B cell (primary cell): Measurements from ENCODE around the gene LILRA6. TPM values are rescaled to one million over a fixed set of nuclear protein-coding genes. Genes with fewer than 3 reads are reported as not detected.
A peak's percentile ranks its signal among the peaks of the same experiment; 100 is the strongest.

Source experiments
- ATAC-seq: fragments of 200-7000 bp; cut with Tn5 transposase; one replicate; pipeline ENCODE4 v1.10.0; 2021; ENCODE audit warnings: low read depth, mild to moderate bottlenecking, moderate number of reproducible peaks, moderate library complexity
- CTCF ChIA-PET: fragments of 350-600 bp; sonication (Branson Sonifier 250); formaldehyde crosslinking; loops from one replicate; lab custom pipeline; 2021; ENCODE audit warnings: antibody characterized with exemption, inconsistent platforms; lab: Charles Lee
- POLR2A ChIA-PET: fragments of 350-600 bp; sonication (Branson Sonifier 250); formaldehyde crosslinking; loops from one replicate; lab custom pipeline; 2021; ENCODE audit warnings: antibody characterized with exemption; lab: Charles Lee
- DNase-seq: peaks from one replicate; pipeline ENCODE4 v3.0.0; 2013
- H2AFZ ChIP-seq: 2 replicates; pipeline ENCODE4 v1.6.1; 2012; ENCODE audit warnings: mild to moderate bottlenecking, low read depth, low read length; ENCODE audit not compliant: insufficient read depth, poor library complexity, severe bottlenecking
- H3K27ac ChIP-seq, 2 donors: 1 replicate in 1 of 2; 2 replicates in 1 of 2; pipeline ENCODE4 v1.5.1; 2012 to 2013; ENCODE audit warnings: low read length in 2 of 2, mild to moderate bottlenecking in 2 of 2, moderate library complexity in 1 of 2
- H3K27me3 ChIP-seq, 4 experiments: fragments of 200-600 bp in 1 of 4; sonication (generic) in 1 of 4; replicated peaks in 1 of 4; 1 replicate in 2 of 4; 2 replicates in 2 of 4; pipeline versions ENCODE4 v1.6.1 to v1.7.0; 2013 to 2016; ENCODE audit warnings: low read length in 3 of 4, mild to moderate bottlenecking in 2 of 4, mixed read lengths in 1 of 4, moderate library complexity in 1 of 4; ENCODE audit not compliant: insufficient read depth in 4 of 4, control insufficient read depth in 3 of 4; ENCODE audit errors: control extremely low read depth in 1 of 4
- H3K36me3 ChIP-seq, 2 experiments: replicated peaks in 1 of 2; 1 replicate in 1 of 2; 2 replicates in 1 of 2; pipeline versions ENCODE4 v1.6.1 to v1.7.1; 2013; ENCODE audit warnings: low read length in 1 of 2; ENCODE audit not compliant: insufficient read depth in 2 of 2, control insufficient read depth in 1 of 2; ENCODE audit errors: control extremely low read depth in 1 of 2, extremely low read depth in 1 of 2
- H3K4me1 ChIP-seq, 2 donors: fragments of 200-600 bp in 1 of 2; sonication (generic) in 1 of 2; 1 replicate in 1 of 2; 2 replicates in 1 of 2; pipeline versions ENCODE4 v1.5.1 to v1.6.1; 2013 to 2017; ENCODE audit warnings: low read length in 2 of 2; ENCODE audit not compliant: control insufficient read depth in 2 of 2, insufficient read depth in 2 of 2
- H3K4me2 ChIP-seq: replicated peaks from 2 replicates; pipeline ENCODE3; 2012; ENCODE audit warnings: mild to moderate bottlenecking, low read depth, low read length; ENCODE audit not compliant: poor library complexity, severe bottlenecking
- H3K4me3 ChIP-seq, 5 experiments: fragments of 200-600 bp in 1 of 5; sonication (generic) in 1 of 5; 1 replicate in 3 of 5; 2 replicates in 2 of 5; pipeline versions ENCODE4 v1.5.1 to v1.7.0; 2011 to 2016; ENCODE audit warnings: low read length in 4 of 5, mild to moderate bottlenecking in 4 of 5, low read depth in 2 of 5, control low read depth in 1 of 5, moderate library complexity in 1 of 5; ENCODE audit not compliant: insufficient read depth in 1 of 5; ENCODE audit errors: control extremely low read depth in 1 of 5, extremely low read depth in 1 of 5
- H3K79me2 ChIP-seq: fragments of 200-600 bp; sonication (generic); one replicate; pipeline ENCODE4 v1.6.0; 2016; ENCODE audit warnings: low read length; ENCODE audit not compliant: control insufficient read depth, insufficient read depth
- H3K9ac ChIP-seq: fragments of 200-600 bp; sonication (generic); 2 replicates; pipeline ENCODE4 v1.6.1; 2017; ENCODE audit warnings: mild to moderate bottlenecking, low read length, moderate library complexity
- H3K9me3 ChIP-seq, 3 donors: one replicate each; pipeline versions ENCODE4 v1.6.1 to v1.7.1; 2013; ENCODE audit warnings: low read length in 2 of 3; ENCODE audit not compliant: control insufficient read depth in 2 of 3, insufficient read depth in 1 of 3; ENCODE audit errors: control extremely low read depth in 1 of 3
- H4K20me1 ChIP-seq: 2 replicates; pipeline ENCODE4 v1.6.0; 2012; ENCODE audit warnings: mild to moderate bottlenecking, low read length; ENCODE audit not compliant: insufficient read depth, control insufficient read depth, poor library complexity, severe bottlenecking
- H3K27ac Mint-ChIP-seq: one replicate; pipeline ENCODE4 v1.8.0; 2021; ENCODE audit warnings: mixed read lengths
- H3K27me3 Mint-ChIP-seq: one replicate; pipeline ENCODE4 v1.8.0; 2021; ENCODE audit warnings: mixed read lengths
- H3K4me1 Mint-ChIP-seq: one replicate; pipeline ENCODE4 v1.8.0; 2021; ENCODE audit warnings: mixed read lengths
- H3K4me3 Mint-ChIP-seq: one replicate; pipeline ENCODE4 v1.8.0; 2021; ENCODE audit warnings: mixed read lengths
- H3K9me3 Mint-ChIP-seq: one replicate; pipeline ENCODE4 v1.8.0; 2022; ENCODE audit warnings: mixed read lengths; ENCODE audit not compliant: insufficient read depth
- EZH2 ChIP-seq: IDR thresholded peaks from 2 replicates; pipeline ENCODE4 v1.6.1; 2012; ENCODE audit warnings: borderline replicate concordance, low read depth, mild to moderate bottlenecking, moderate library complexity, low read length; ENCODE audit not compliant: insufficient read depth, poor library complexity, severe bottlenecking
- WGBS: methylation state at CpG from one replicate; pipeline ENCODE4 v1.1.5; 2013; ENCODE audit warnings: missing lambda C conversion rate; ENCODE audit not compliant: insufficient coverage; 5-methylcytosine and 5-hydroxymethylcytosine counted together
- intact Hi-C: fragments of 100-400 bp; cut with micrococcal nuclease; formaldehyde crosslinking; loops from one replicate; pipeline ENCODE4 v1.10.0; 2022
- polyA plus RNA-seq: library from polyadenylated mRNA; depleted of rRNA; stranded (reverse); fragments of >200 nt; gene quantifications from 2 replicates; pipeline ENCODE4 v1.2.3, GENCODE V29; 2012
- total RNA-seq, 2 donors: library from RNA; stranded (reverse); fragments of 120-200 nt in 1 of 2; gene quantifications; 1 replicate in 1 of 2; 2 replicates in 1 of 2; pipeline versions ENCODE4 v1.2.3 to v1.2.4, GENCODE V29; 2013 to 2022
- TF ChIP-seq, protein P1 (sequence below): fragments of 200-600 bp; IDR thresholded peaks from one replicate; pipeline ENCODE4 v1.8.0; 2022; ENCODE audit warnings: antibody characterized with exemption, mild to moderate bottlenecking

Gene LILRA6
- total and polyA plus RNA-seq, 2 donors (not counting 1 experiment from before 2014, with no cell fraction given): 0.66 TPM; not detected in 1

DNA sequence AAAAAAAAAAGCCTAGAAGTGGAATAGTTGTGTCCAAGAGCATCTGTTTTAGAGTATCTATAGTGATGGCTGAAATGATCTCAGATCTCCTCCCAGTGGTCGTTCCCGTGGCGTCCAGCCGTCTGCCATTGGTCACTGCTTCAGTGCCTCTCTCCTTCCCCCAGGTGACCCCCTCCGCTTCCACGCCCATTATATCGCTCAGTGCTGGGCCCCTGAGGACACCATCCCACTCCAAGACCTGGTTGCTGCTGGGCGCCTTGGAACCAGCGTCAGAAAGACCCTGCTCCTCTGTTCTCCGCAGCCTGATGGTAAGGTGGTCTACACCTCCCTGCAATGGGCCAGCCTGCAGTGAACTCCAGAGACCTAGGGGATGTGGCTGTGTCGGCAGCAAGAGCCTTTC lies 49.6 kb downstream of the LILRA6 start:
- peaks cover 29% of the 10 kb centered on the region for H3K4me1 Mint-ChIP-seq
- 98% methylated on average over 10 of the region's 11 CpGs for WGBS
- Histone ChIP-seq H3K4me2 (no peak overlapping the region), H3K27ac (no peak overlapping the region), H3K79me2 (peaks cover 20% of the 10 kb centered on the region), H4K20me1 (peaks cover 18% of the 10 kb centered on the region), H3K4me3 (no peak overlapping the region), H3K4me1 (peaks cover 17 to 20% of the 10 kb centered on the region in 2 donors), H3K9ac (no peak overlapping the region), H3K27me3 (no peaks in the 10 kb centered on the region), H3K36me3 (peaks cover 0 to 19% of the 10 kb centered on the region in 2 experiments), H3K9me3 (no peaks in the 10 kb centered on the region), H2AFZ (no peak overlapping the region)
- no peaks in the 10 kb centered on the region for H3K27me3 Mint-ChIP-seq
- TF ChIP-seq, protein P1, sequence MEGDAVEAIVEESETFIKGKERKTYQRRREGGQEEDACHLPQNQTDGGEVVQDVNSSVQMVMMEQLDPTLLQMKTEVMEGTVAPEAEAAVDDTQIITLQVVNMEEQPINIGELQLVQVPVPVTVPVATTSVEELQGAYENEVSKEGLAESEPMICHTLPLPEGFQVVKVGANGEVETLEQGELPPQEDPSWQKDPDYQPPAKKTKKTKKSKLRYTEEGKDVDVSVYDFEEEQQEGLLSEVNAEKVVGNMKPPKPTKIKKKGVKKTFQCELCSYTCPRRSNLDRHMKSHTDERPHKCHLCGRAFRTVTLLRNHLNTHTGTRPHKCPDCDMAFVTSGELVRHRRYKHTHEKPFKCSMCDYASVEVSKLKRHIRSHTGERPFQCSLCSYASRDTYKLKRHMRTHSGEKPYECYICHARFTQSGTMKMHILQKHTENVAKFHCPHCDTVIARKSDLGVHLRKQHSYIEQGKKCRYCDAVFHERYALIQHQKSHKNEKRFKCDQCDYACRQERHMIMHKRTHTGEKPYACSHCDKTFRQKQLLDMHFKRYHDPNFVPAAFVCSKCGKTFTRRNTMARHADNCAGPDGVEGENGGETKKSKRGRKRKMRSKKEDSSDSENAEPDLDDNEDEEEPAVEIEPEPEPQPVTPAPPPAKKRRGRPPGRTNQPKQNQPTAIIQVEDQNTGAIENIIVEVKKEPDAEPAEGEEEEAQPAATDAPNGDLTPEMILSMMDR: no peak
- no peak for TF ChIP-seq EZH2
- CTCF ChIA-PET: interaction anchor here (4.7 kb wide), 1 partner anchor 23 kb away, joined by 50 read pairs; the partner anchor contains the start of gene TMC4
- intact Hi-C loops: no loop called here
- H3K27ac Mint-ChIP-seq: no peak overlapping the region
- DNase-seq: no peak
- no peak for ATAC-seq
- POLR2A ChIA-PET: interaction anchor here (0.7 kb wide), 1 partner anchor 1393 kb away, joined by 5 read pairs; no protein-coding TSS in a partner anchor
- H3K4me3 Mint-ChIP-seq: peak overlapping the region; percentile 67
- no peaks in the 10 kb centered on the region for H3K9me3 Mint-ChIP-seq

DNA sequence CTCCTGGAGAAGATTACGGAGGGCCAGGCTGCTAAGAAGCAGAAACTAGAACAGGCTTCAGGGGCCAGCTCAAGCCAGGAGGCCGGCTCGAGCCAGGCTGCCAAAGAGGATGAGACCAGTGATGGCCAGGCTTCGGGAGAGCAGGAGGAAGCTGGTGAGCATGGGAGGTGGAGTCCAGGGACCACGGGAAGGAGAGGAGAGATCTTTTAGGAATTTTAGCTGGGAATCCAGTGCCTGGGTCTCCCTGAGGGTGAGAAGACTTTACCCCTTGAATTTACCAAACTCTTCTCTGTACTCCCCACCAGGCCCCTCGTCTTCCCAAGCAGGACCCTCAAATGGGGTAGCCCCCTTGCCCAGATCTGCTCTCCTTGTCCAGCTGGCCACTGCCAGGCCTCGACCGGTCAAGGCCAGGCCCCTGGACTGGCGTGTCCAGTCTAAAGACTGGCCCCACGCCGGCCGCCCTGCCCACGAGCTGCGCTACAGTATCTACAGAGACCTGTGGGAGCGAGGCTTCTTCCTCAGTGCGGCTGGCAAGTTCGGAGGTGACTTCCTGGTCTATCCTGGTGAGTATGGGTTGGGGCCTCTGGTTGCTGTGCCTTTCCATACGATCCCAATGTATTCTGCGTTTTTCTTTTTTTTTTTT lies 50.7 kb downstream of the LILRA6 start:
- CTCF ChIA-PET: interaction anchor here (1.4 to 4.7 kb wide), 3 partner anchors 13 to 32 kb away, joined by 4 to 50 read pairs (median 6); partner anchors contain the start of genes LENG1 and TMC4
- peak overlapping the region; percentile 99 for H3K27ac Mint-ChIP-seq

More for the DNA sequence above, 50.7 kb downstream of the LILRA6 start:
- H3K27ac ChIP-seq: peak overlapping the region; percentile 96 to 99
- Mint-ChIP-seq H3K4me3 (peak overlapping the region; percentile 94), H3K4me1 (peaks cover 32% of the 10 kb centered on the region), H3K27me3 (no peaks in the 10 kb centered on the region), H3K9me3 (no peaks in the 10 kb centered on the region)
- peaks cover 19% of the 10 kb centered on the region for H4K20me1 ChIP-seq
- POLR2A ChIA-PET: interaction anchor here (0.7 to 4.5 kb wide), 7 partner anchors 9 to 1394 kb away, joined by 3 to 73 read pairs (median 5); partner anchors contain the start of genes CNOT3, LENG8, PRPF31 and RPS9
- H2AFZ ChIP-seq: peak overlapping the region; percentile 86
- TF ChIP-seq, protein P1: no peak
- TF ChIP-seq EZH2: no peak
- intact Hi-C loops: no loop called here
- no peaks in the 10 kb centered on the region for H3K9me3 ChIP-seq
- peaks cover 18 to 22% of the 10 kb centered on the region in 2 donors for H3K4me1 ChIP-seq
- peak overlapping the region; percentile 99 for H3K4me2 ChIP-seq
- H3K4me3 ChIP-seq: peak overlapping the region; percentile 65 to 87 (median 81)
- H3K9ac ChIP-seq: peak overlapping the region; percentile 83
- peaks cover 20% of the 10 kb centered on the region for H3K79me2 ChIP-seq
- H3K36me3 ChIP-seq: peaks cover 0 to 19% of the 10 kb centered on the region in 2 experiments
- 84% methylated on average over 14 of the region's 19 CpGs for WGBS
- ATAC-seq (no peak), DNase-seq (no peak)
- no peaks in the 10 kb centered on the region for H3K27me3 ChIP-seq
